IPS DF 19.7 (cell line): Measurements from ENCODE around the gene CLNK.
"Not testable (repeated sequence)": the region's sequence is repeated elsewhere in the genome, so short reads cannot be mapped to it uniquely, and the experiment has no call there.

Source experiments
- DNase-seq: peaks from one replicate; pipeline ENCODE4 v3.0.0-alpha.2; 2013; ENCODE audit warnings: low read depth, low spot score

Gene CLNK

DNA sequence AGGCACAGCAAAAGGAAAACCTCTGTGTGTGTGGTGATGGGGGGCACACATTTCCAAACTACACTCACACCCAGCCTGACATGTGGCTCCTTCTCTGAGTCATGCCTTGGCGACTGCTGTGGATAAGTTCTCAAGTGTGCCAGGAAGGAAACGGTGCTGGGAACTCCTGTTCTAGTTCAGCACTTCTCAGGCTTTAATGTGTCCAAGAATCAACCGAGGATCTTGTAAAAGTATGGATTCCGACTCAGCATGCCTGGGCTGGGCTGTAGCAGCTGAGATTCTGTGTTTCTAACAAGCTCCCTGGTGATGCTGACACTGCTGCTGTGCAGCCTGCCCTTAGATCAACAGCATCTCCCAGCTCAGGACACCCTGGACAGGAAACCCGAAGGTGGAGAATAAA is 20.2 kb downstream of the CLNK start:
- DNase-seq, result no peak

GRCh38 chr4:10662937-10663336 is 21.6 kb downstream of the CLNK start:
- no peak for DNase-seq

DNA sequence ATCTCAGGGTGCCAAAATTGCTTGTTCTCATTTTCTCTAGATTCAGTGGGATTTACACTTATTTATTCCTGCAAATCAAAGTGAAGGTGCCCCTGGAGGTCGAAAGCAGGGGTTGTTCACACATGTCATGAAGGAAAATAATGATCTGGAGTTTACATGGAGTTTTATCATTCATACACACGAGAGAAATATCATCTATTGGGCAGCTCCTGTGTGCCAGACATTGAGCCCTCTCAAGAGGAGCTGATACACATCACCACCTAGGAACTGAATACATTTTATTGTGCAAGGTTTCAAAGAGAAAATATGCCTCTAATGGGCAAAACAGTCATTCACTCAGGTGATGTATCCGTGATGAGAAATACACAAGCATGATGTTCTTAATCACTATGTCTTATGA is 23.5 kb downstream of the CLNK start:
- no peak for DNase-seq

DNA sequence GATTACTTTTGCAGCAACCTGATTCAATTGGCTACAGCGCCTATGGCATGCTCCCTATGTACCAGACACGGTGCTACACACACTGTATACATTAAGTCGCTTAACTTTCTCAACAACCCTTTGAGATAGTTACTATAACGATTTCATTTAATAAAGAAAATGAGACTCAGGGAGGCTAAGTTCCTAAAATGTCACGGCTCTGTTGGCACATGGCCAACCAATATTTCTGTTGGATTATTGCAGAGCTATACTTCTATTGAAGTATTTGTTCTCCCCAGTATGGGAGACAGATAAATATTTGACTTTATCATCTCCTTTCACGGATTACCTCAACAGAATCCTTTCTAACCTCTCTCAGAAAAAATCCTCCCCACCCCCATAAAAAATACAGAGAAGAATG is 25.3 kb downstream of the CLNK start:
- DNase-seq, result no peak

DNA sequence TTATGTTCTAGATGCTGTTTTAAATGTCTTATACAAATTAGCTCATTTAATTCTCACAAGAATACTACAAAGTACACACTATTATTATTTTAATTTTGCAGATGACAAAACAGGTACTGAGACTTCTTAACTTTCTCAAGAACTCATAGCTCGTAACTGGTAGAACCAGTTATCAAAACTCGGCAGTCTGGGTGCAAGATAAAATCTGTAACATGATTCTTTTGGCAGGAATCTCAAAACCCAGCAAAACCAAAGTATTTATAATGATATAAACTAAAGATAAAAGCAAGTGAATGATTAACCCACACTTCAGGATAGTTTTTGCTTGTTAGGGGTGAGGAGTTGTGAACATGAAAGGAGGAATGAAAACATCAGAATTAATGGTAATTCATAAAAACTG is 27.6 kb downstream of the CLNK start:
- DNase-seq, result no peak

- DNase-seq, result no peak
Measured at GRCh38 chr4:10656420-10656819, 28.1 kb downstream of the CLNK start.

- no peak for DNase-seq
Measured at GRCh38 chr4:10655968-10656367, 28.6 kb downstream of the CLNK start.

GRCh38 chr4:10648479-10648878 is 36.1 kb downstream of the CLNK start:
- DNase-seq, result no peak

- no peak for DNase-seq
Measured at GRCh38 chr4:10647846-10648245, 36.7 kb downstream of the CLNK start.

- DNase-seq, result no peak
Measured at GRCh38 chr4:10643600-10644425, 40.8 kb downstream of the CLNK start.

DNA sequence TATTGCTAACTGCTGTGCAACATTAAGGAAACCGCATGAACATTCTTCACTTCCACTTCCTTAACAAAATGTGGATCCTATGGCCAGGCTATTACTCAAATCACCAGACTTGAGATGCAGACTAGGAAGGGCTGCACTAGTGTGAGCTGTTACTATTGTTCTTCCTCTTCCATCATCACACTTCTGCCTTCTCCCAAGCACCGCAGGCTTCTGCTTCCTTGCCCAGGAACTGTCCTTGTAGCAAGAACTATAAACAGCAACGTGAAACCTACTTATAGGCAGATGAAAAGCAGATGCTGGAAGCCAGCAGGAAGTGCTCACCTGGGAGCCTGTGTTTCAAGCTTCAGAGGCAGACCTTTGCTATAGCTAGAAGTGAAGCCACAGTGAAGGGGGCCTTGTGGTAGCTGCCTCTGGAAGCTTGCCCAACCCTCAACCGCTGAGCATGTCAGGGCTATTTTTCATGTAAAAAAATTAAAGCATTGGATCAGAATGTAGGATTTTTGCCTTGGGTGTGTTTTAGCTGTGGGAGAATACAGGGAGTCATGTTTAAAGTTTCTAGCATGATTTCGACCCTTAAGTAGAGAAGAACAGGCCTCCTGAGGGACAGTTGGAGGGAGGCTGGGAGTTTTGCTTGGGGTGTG is 43.9 kb downstream of the CLNK start:
- DNase-seq, result no peak

- DNase-seq, result no peak
Measured at GRCh38 chr4:10639664-10640063, 44.9 kb downstream of the CLNK start.

DNA sequence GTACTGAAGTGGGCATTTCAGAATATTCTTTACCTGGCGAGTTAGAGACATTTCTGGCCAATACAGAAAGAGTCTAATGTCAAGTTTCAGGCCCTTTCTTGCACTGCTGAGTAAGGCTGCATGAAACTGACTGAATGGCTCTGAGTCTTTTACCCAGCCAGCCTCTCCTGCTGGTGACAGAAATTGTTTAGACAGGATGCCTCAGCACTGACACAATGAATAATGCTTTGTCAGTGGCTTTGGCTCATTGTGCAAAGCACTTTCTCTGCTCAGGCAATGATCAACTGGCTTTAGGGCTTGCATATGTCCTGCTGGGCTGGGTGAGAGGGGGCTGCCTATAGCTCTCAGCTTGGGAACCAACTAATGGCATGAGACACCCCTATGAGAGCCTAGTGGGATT is 45.5 kb downstream of the CLNK start:
- DNase-seq, result no peak

- DNase-seq, result no peak
Measured at GRCh38 chr4:10635091-10635490, 49.5 kb downstream of the CLNK start.

DNA sequence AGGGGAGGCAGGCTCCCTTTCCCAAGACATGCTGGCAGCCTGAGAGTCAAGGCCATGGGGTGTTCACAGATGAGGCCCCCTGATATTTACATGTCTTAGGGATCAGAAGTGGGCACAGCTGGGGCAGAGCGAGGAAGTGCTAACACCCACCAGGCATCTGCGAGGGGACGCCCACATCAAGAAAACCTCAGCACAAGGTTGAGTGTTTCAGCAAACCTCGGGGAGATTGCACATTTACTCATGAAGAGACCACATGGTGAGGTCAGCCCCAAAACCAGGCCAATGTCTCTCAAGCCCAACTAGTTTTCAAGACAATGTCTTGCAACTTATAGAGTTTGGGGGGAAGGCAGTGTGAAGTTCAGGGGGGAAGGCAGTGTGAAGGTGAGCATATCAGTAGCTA is 55.2 kb downstream of the CLNK start:
- DNase-seq, result no peak

GRCh38 chr4:10625131-10625530 is 59.4 kb downstream of the CLNK start:
- no peak for DNase-seq

GRCh38 chr4:10623862-10624261 is 60.7 kb downstream of the CLNK start:
- no peak for DNase-seq

DNA sequence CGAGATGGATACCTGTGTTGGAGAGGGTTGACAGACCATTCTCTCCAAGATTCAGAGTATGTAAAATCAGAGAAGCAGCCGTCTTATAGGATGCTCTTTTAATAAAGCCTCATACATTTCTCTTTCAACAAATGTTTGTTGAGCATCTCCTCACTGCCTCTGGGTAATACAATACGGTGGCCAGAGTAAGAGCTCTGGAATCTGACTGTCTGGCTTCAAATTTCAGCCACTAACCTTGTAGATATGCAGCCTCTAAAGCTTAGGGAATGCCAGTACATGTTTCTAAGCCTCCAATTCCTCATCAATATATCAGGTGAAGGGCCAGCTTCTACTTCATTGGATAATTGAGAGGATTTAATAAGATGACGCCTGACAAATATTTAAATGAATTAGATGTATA is 61.3 kb downstream of the CLNK start:
- DNase-seq, result no peak

GRCh38 chr4:10622728-10623127 is 61.8 kb downstream of the CLNK start:
- DNase-seq, result no peak

DNA sequence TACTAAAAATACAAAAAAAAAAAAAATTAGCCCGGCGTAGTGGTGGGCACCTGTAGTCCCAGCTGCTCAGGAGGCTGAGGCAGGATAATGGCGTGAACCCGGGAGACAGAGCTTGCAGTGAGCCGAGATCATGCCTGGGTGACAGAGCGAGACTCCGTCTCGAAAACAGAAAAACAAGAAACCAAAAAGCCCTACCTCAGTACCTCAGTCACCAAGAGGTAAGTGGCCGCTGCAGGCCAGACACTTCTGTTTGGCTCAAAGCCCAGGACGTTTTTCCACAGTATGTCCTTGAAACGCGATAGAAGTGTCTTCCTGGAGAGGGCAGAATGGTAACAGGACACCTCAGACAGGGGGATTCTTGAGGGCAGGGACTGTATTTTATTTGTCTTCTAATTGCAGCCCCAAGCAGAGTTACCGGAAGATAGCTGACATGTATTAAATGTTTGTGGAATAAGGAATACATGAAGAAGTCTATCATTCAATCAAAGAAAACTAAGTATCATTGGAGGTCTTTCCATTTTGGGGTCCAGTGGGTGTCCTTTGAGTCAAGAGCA is 63.6 kb downstream of the CLNK start:
- DNase-seq, result no peak

GRCh38 chr4:10619855-10620254 is 64.7 kb downstream of the CLNK start:
- no peak for DNase-seq

GRCh38 chr4:10619220-10619619 is 65.3 kb downstream of the CLNK start:
- no peak for DNase-seq

GRCh38 chr4:10614926-10615325 is 69.6 kb downstream of the CLNK start:
- not testable (repeated sequence) for DNase-seq
